K562 (cell line): ENCODE data around the gene CCT5. TPM values are rescaled to one million over a fixed set of nuclear protein-coding genes. Genes with fewer than 3 reads are reported as not detected.
A peak's percentile ranks its signal among the peaks of the same experiment; 100 is the strongest.

Source experiments
- ARHGAP35 ChIP-seq: fragments of 450-650 bp; IDR thresholded peaks from 2 replicates; pipeline ENCODE4 v1.6.1; 2018; ENCODE audit not compliant: partially characterized antibody
- ASH1L ChIP-seq: fragments of 450-650 bp; IDR thresholded peaks from 2 replicates; pipeline ENCODE4 v1.6.1; 2018; ENCODE audit warnings: borderline replicate concordance, mild to moderate bottlenecking, low read depth; ENCODE audit not compliant: partially characterized antibody
- CEBPB ChIP-seq: fragments of 450-650 bp; IDR thresholded peaks from 2 replicates; pipeline ENCODE4 v1.6.1; 2016; ENCODE audit warnings: missing genetic modification characterization, missing compliant biosample characterization
- CHCHD3 ChIP-seq: fragments of 250-450 bp; sonication (Bioruptor Pico); IDR thresholded peaks from 2 replicates; pipeline ENCODE4 v2.1.2; 2022; ENCODE audit warnings: mild to moderate bottlenecking
- CSDE1 ChIP-seq, 2 experiments: fragments of 450-650 bp; IDR thresholded peaks; 2 replicates each; pipeline ENCODE4 v1.6.1; 2016; ENCODE audit warnings: mild to moderate bottlenecking in 1 of 2
- ELF4 ChIP-seq: fragments of 450-650 bp; formaldehyde crosslinking; IDR thresholded peaks from 2 replicates; pipeline ENCODE4 v1.4.0; 2022; ENCODE audit warnings: missing genetic modification characterization
- EP400 ChIP-seq: fragments of 450-650 bp; IDR thresholded peaks from 2 replicates; pipeline ENCODE4 v1.6.1; 2017; ENCODE audit warnings: antibody characterized with exemption, mild to moderate bottlenecking, moderate library complexity
- GATAD2A ChIP-seq: fragments of 450-650 bp; IDR thresholded peaks from 2 replicates; pipeline ENCODE4 v1.6.1; 2017
- GTF2F1 ChIP-seq: IDR thresholded peaks from 2 replicates; pipeline ENCODE4 v1.6.1; 2011; ENCODE audit warnings: low read depth, low read length, improper control_type of control experiment
- MTF1 ChIP-seq: fragments of 250-450 bp; sonication (Bioruptor Pico); IDR thresholded peaks from 2 replicates; pipeline ENCODE4 v1.9.0; 2021; ENCODE audit warnings: moderate library complexity, mild to moderate bottlenecking, inconsistent platforms, borderline replicate concordance
- NFXL1 ChIP-seq: fragments of 450-650 bp; formaldehyde crosslinking; IDR thresholded peaks from 2 replicates; pipeline ENCODE4 v1.4.0; 2021; ENCODE audit warnings: mild to moderate bottlenecking
- PHF21A ChIP-seq: fragments of 450-650 bp; IDR thresholded peaks from 2 replicates; pipeline ENCODE4 v1.6.1; 2017; ENCODE audit warnings: low read depth, borderline replicate concordance
- RNF2 ChIP-seq: sonication (generic); IDR thresholded peaks from 2 replicates; pipeline ENCODE4 v1.6.1; 2016
- SAP30 ChIP-seq: fragments of 200-600 bp; sonication (generic); IDR thresholded peaks from 2 replicates; pipeline ENCODE4 v1.6.1; 2012; ENCODE audit warnings: borderline replicate concordance, low read depth, mild to moderate bottlenecking, moderate library complexity, low read length, control low read depth, inconsistent platforms; ENCODE audit not compliant: insufficient read depth, poor library complexity, severe bottlenecking
- SLC30A9 ChIP-seq: fragments of 250-450 bp; sonication (Bioruptor Pico); IDR thresholded peaks from 2 replicates; pipeline ENCODE4 v1.8.0; 2022; ENCODE audit warnings: mild to moderate bottlenecking, moderate library complexity
- SMAD1 ChIP-seq: fragments of 150-350 bp; IDR thresholded peaks from 2 replicates; pipeline ENCODE4 v1.6.1; 2014; ENCODE audit warnings: low read length, low read depth; ENCODE audit not compliant: partially characterized antibody
- SMAD2 ChIP-seq: fragments of 150-350 bp; IDR thresholded peaks from 2 replicates; pipeline ENCODE4 v1.6.1; 2014; ENCODE audit warnings: low read depth, mild to moderate bottlenecking, low read length
- TCF7 ChIP-seq: sonication (generic); IDR thresholded peaks from 2 replicates; pipeline ENCODE4 v1.6.1; 2016; ENCODE audit warnings: antibody characterized with exemption, borderline replicate concordance
- TCFL5 ChIP-seq: fragments of 250-450 bp; sonication (Bioruptor Pico); conservative IDR thresholded peaks from 2 replicates; pipeline ENCODE4 v1.6.1; 2021; ENCODE audit warnings: mild to moderate bottlenecking, moderate library complexity, matching md5 sums
- THRAP3 ChIP-seq: fragments of 450-650 bp; IDR thresholded peaks from 2 replicates; pipeline ENCODE4 v1.6.1; 2016; ENCODE audit warnings: mild to moderate bottlenecking, inconsistent platforms, borderline replicate concordance
- ZBED1 ChIP-seq: IDR thresholded peaks from 2 replicates; pipeline ENCODE4 v1.6.1; 2014
- ZKSCAN8 ChIP-seq: fragments of 200-800 bp; sonication (Bioruptor generic); IDR thresholded peaks from 2 replicates; pipeline ENCODE4 v1.6.1; 2016; ENCODE audit warnings: missing genetic modification characterization, missing compliant biosample characterization
- ZNF217 ChIP-seq: sonication (generic); formaldehyde crosslinking; IDR thresholded peaks from 2 replicates; pipeline ENCODE4 v1.8.0; 2022; ENCODE audit warnings: mild to moderate bottlenecking, missing genetic modification reagents
- ZNF324 ChIP-seq: fragments of 250-450 bp; sonication (Bioruptor Pico); IDR thresholded peaks from 2 replicates; pipeline ENCODE4 v1.4.0; 2020; ENCODE audit warnings: mild to moderate bottlenecking
- ZNF431 ChIP-seq: sonication (generic); formaldehyde crosslinking; IDR thresholded peaks from 2 replicates; pipeline ENCODE4 v1.8.0; 2022; ENCODE audit warnings: mild to moderate bottlenecking, missing genetic modification reagents
- ZNF551 ChIP-seq: fragments of 250-450 bp; sonication (Bioruptor Pico); IDR thresholded peaks from 2 replicates; pipeline ENCODE4 v1.5.0; 2021; ENCODE audit warnings: mild to moderate bottlenecking, moderate library complexity
- ZNF644 ChIP-seq: fragments of 200-800 bp; sonication (Bioruptor generic); IDR thresholded peaks from 2 replicates; pipeline ENCODE4 v1.6.1; 2016; ENCODE audit warnings: low read depth, missing genetic modification characterization, missing compliant biosample characterization
- polyA plus RNA-seq, 8 experiments: library from polyadenylated mRNA; depleted of rRNA in 4 of 8; stranded (reverse) in 5 of 8; unstranded in 3 of 8; fragments of >200 nt; fragmentation: Nextera tagmentation in 2 of 8; fragmentation: Illumina TruSeq in 1 of 8; extraction: Ambion mirVana in 2 of 8; extraction: Trizol in 1 of 8; gene quantifications; 2 replicates each; pipeline versions ENCODE4 v1.2.1 to v1.2.3, GENCODE V29; 2011 to 2014; ENCODE audit warnings: inconsistent platforms in 1 of 8, missing spikeins in 1 of 8
- total RNA-seq, 7 experiments: library from RNA; depleted of rRNA in 6 of 7; stranded (reverse); fragments of >200 nt in 6 of 7; fragmentation: Illumina TruSeq in 2 of 7; extraction: Trizol in 2 of 7; gene quantifications; 2 replicates each; pipeline versions ENCODE4 v1.2.1 to v1.2.3, GENCODE V29; 2011 to 2021; ENCODE audit warnings: low replicate concordance in 1 of 7
- TF ChIP-seq, protein P1 (sequence below): fragments of 450-650 bp; formaldehyde crosslinking; IDR thresholded peaks from 2 replicates; pipeline ENCODE4 v1.4.0; 2022; ENCODE audit warnings: missing genetic modification characterization
- TF ChIP-seq, protein P2 (sequence below): sonication (generic); formaldehyde crosslinking; IDR thresholded peaks from 2 replicates; pipeline ENCODE4 v1.8.0; 2022; ENCODE audit warnings: mild to moderate bottlenecking, missing genetic modification reagents
- TF ChIP-seq, protein P3 (sequence below): fragments of 450-650 bp; formaldehyde crosslinking; IDR thresholded peaks from 2 replicates; pipeline ENCODE4 v1.4.0; 2020; ENCODE audit warnings: mild to moderate bottlenecking, moderate library complexity

CCT5 gene
- total and polyA plus RNA-seq, 9 of the 15 experiments (the other 6 are each of a cell fraction or from before 2014, with no cell fraction given), result 782 to 1,606 (median 1,153) TPM

DNA sequence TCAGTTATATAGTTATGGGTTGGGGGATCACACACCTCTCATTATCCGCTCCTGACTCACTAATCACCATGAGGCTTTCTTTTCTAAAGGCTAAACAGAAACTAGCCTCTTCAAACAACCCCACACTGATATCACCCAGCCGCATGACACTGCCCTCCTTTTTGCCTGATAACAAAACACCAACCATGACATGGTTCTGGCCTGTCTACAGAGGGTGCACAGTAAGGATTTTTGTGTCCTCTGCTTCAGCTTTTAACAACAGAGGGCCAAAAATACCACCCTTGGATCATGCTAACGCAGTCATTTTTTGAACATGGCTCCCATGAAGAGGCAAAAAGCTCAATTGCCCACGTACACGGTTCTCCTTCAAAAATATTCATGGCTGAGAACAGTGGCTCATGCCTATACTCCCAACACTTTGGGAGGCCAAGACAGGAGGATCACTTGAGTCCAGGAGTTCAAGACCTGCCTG lies 53.7 kb downstream of the CCT5 start (continued):
- TF ChIP-seq GATAD2A (peak; percentile 96; the same call in 1 of the 2 replicates), ARHGAP35 (no peak), SMAD1 (no peak), ASH1L (no peak), NFXL1 (CRISPR knock-in tag) (peak; percentile 87), ZNF644 (tag) (peak; percentile 89), ZNF324 (CRISPR knock-in tag) (peak; percentile 75), SLC30A9 (CRISPR knock-in tag) (no peak), GTF2F1 (no peak), TCF7 (peak; percentile 83; the same call in 1 of the 2 replicates), TCFL5 (CRISPR knock-in tag) (peak; percentile 86), CSDE1 (IDR thresholded peaks at IDR 0.05) (no peak), SMAD2 (no peak), RNF2 (peak; percentile 71), ZBED1 (no peak), SAP30 (no peak), PHF21A (0 out of 2 replicates have a peak, but pooled peaks have one; percentile 15), ZKSCAN8 (CRISPR knock-in tag) (peak; percentile 82; the same call in 1 of the 2 replicates), ZNF551 (CRISPR knock-in tag) (no peak), ZNF431 (no peak), CHCHD3 (CRISPR knock-in tag) (no peak), THRAP3 (no peak), EP400 (peak; percentile 64; the same call in 1 of the 2 replicates), CEBPB (tag) (no peak), MTF1 (peak; percentile 71; the same call in 1 of the 2 replicates), ZNF217 (CRISPR knock-in tag) (no peak), ELF4 (CRISPR knock-in tag) (peak; percentile 88)
- TF ChIP-seq, protein P1, sequence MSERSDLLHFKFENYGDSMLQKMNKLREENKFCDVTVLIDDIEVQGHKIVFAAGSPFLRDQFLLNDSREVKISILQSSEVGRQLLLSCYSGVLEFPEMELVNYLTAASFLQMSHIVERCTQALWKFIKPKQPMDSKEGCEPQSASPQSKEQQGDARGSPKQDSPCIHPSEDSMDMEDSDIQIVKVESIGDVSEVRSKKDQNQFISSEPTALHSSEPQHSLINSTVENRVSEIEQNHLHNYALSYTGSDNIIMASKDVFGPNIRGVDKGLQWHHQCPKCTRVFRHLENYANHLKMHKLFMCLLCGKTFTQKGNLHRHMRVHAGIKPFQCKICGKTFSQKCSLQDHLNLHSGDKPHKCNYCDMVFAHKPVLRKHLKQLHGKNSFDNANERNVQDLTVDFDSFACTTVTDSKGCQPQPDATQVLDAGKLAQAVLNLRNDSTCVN (CRISPR knock-in tag), result peak; percentile 94
- TF ChIP-seq, protein P2, sequence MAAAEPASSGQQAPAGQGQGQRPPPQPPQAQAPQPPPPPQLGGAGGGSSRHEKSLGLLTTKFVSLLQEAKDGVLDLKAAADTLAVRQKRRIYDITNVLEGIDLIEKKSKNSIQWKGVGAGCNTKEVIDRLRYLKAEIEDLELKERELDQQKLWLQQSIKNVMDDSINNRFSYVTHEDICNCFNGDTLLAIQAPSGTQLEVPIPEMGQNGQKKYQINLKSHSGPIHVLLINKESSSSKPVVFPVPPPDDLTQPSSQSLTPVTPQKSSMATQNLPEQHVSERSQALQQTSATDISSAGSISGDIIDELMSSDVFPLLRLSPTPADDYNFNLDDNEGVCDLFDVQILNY (CRISPR knock-in tag), result no peak
- TF ChIP-seq, protein P3, sequence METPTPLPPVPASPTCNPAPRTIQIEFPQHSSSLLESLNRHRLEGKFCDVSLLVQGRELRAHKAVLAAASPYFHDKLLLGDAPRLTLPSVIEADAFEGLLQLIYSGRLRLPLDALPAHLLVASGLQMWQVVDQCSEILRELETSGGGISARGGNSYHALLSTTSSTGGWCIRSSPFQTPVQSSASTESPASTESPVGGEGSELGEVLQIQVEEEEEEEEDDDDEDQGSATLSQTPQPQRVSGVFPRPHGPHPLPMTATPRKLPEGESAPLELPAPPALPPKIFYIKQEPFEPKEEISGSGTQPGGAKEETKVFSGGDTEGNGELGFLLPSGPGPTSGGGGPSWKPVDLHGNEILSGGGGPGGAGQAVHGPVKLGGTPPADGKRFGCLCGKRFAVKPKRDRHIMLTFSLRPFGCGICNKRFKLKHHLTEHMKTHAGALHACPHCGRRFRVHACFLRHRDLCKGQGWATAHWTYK (CRISPR knock-in tag), result peak; percentile 95
